ENCODE measurements around the gene DAP.

GRCh38 chr5:10663489-10664179 is 97.4 kb downstream of the DAP start:
- TF ChIP-seq CTCF (IDR thresholded peaks at IDR 0.05; ENCODE audit: borderline replicate concordance, extremely low read depth, low read length, poor library complexity, severe bottlenecking) (no peak), EZH2 (IDR thresholded peaks at IDR 0.05; ENCODE audit: borderline replicate concordance, low read depth, low read length, severe bottlenecking) (no peak)
